Calu3 (cell line): ENCODE data around the gene SDE2. TPM values are rescaled to one million over a fixed set of nuclear protein-coding genes. Genes with fewer than 3 reads are reported as not detected.

Experiments
- BruUV-seq: library from RNA; stranded (reverse); fragments of 400-500 nt; replicated peaks from 2 replicates; lab custom pipeline; 2021; lab: Mats Ljungman, UMichigan
- CTCF ChIA-PET: fragments of 300-600 bp; sonication (Branson Sonifier 250); formaldehyde crosslinking; loops from one replicate; lab custom pipeline; 2022; ENCODE audit warnings: antibody characterized with exemption; lab: Charles Lee
- DNase-seq: peaks from one replicate; pipeline ENCODE4 v3.0.0; 2022
- H3K27ac Mint-ChIP-seq: one replicate; pipeline ENCODE4 v1.8.0; 2022; ENCODE audit warnings: mixed read lengths; ENCODE audit not compliant: unreplicated experiment
- H3K27me3 Mint-ChIP-seq: one replicate; pipeline ENCODE4 v1.8.0; 2022; ENCODE audit warnings: mixed read lengths; ENCODE audit not compliant: unreplicated experiment
- H3K36me3 Mint-ChIP-seq: one replicate; pipeline ENCODE4 v1.8.0; 2022; ENCODE audit warnings: mild to moderate bottlenecking, moderate library complexity, mixed read lengths; ENCODE audit not compliant: insufficient read depth, unreplicated experiment
- H3K4me1 Mint-ChIP-seq: one replicate; pipeline ENCODE4 v1.8.0; 2022; ENCODE audit warnings: mild to moderate bottlenecking, low read depth, mixed read lengths; ENCODE audit not compliant: unreplicated experiment
- H3K4me3 Mint-ChIP-seq: one replicate; pipeline ENCODE4 v1.8.0; 2022; ENCODE audit warnings: mild to moderate bottlenecking, low read depth, moderate library complexity, mixed read lengths; ENCODE audit not compliant: unreplicated experiment
- H3K9me3 Mint-ChIP-seq: one replicate; pipeline ENCODE4 v1.8.0; 2022; ENCODE audit warnings: low read depth, mixed read lengths; ENCODE audit not compliant: unreplicated experiment
- intact Hi-C: fragments of 100-400 bp; cut with micrococcal nuclease; formaldehyde crosslinking; loops from one replicate; pipeline ENCODE4 v1.10.0; 2022; ENCODE audit not compliant: unreplicated experiment
- total RNA-seq: library from RNA; stranded (reverse); gene quantifications from 2 replicates; pipeline ENCODE4 v1.2.3, GENCODE V29; 2022
- TF ChIP-seq, protein P1 (sequence below): fragments of 200-600 bp; IDR thresholded peaks from one replicate; pipeline ENCODE4 v1.8.0; 2022; ENCODE audit warnings: antibody characterized with exemption; ENCODE audit not compliant: unreplicated experiment

SDE2 gene
- total RNA-seq, 1 experiment from 2014 or later: 26.2 TPM

DNA sequence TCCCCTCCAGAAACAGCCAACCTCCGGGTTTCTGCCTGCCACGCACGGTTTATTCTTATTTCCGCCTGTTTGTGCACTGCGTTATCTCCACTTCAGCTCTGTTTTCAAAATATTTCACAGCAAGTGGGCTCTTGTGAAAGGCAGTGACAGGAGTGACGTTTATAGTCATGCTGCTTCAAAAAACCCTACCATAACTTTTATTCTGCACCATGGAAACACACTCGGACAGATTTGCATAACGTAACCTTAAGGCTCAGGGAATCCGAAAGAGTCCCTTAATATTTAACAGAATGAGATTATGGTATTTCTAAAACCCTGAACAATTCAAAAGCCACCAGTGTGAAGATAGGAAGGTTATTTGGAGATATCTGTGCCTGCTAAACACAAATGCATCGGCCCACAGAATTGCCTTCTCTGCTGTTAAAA, 782 bp upstream of the SDE2 start:
- TF ChIP-seq, protein P1, sequence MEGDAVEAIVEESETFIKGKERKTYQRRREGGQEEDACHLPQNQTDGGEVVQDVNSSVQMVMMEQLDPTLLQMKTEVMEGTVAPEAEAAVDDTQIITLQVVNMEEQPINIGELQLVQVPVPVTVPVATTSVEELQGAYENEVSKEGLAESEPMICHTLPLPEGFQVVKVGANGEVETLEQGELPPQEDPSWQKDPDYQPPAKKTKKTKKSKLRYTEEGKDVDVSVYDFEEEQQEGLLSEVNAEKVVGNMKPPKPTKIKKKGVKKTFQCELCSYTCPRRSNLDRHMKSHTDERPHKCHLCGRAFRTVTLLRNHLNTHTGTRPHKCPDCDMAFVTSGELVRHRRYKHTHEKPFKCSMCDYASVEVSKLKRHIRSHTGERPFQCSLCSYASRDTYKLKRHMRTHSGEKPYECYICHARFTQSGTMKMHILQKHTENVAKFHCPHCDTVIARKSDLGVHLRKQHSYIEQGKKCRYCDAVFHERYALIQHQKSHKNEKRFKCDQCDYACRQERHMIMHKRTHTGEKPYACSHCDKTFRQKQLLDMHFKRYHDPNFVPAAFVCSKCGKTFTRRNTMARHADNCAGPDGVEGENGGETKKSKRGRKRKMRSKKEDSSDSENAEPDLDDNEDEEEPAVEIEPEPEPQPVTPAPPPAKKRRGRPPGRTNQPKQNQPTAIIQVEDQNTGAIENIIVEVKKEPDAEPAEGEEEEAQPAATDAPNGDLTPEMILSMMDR: no peak
- peaks cover 51% of the 10 kb centered on the region for H3K4me1 Mint-ChIP-seq
- CTCF ChIA-PET: interaction anchor here (1.1 to 1.2 kb wide), 2 partner anchors 63 to 65 kb away, joined by 4 to 9 read pairs; partner anchors contain the start of gene H3-3A
- no peaks in the 10 kb centered on the region for H3K27me3 Mint-ChIP-seq
- intact Hi-C loops: loop anchor here (2.0 to 5.0 kb wide), 2 partner anchors 65 to 122 kb away; no protein-coding TSS in a partner anchor
- H3K36me3 Mint-ChIP-seq: peaks cover 55% of the 10 kb centered on the region
- H3K27ac Mint-ChIP-seq: peak overlapping the region; percentile 91
- no peak for DNase-seq
- TSS peak; percentile 99 for BruUV-seq
- no peaks in the 10 kb centered on the region for H3K9me3 Mint-ChIP-seq
- peak overlapping the region; percentile 90 for H3K4me3 Mint-ChIP-seq

DNA sequence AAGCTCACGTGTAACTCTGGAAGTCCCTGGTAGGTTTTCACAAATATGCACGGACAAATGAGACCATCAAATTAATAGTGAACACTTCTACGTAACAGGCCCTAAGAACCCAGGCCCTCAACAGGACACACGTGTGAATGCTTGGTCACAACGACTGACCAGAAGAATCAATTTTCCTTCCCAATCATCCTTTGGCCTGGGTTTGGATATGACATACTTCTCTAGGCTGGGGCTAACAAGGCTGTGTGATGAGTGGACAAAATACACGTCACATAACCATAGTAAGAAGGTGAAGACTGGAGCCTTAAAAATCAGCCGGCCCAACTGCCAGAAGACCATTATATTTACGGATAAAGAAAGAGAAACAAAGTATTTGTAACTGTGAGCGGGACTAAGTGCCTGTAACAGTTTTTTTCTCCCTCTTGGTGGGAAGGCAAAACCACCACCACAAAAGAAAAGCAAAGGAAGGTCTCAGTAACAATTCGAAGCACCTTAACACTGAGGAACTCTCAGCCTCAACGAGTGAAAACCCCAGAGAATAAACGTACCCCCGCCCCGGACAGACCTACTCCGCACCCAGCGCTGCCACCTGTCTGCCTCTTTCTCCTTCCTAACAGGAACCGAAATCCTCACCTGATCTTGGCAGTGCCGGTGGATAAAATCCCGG, 450 bp downstream of the SDE2 start:
- peaks cover 66% of the 10 kb centered on the region for H3K36me3 Mint-ChIP-seq

DNA sequence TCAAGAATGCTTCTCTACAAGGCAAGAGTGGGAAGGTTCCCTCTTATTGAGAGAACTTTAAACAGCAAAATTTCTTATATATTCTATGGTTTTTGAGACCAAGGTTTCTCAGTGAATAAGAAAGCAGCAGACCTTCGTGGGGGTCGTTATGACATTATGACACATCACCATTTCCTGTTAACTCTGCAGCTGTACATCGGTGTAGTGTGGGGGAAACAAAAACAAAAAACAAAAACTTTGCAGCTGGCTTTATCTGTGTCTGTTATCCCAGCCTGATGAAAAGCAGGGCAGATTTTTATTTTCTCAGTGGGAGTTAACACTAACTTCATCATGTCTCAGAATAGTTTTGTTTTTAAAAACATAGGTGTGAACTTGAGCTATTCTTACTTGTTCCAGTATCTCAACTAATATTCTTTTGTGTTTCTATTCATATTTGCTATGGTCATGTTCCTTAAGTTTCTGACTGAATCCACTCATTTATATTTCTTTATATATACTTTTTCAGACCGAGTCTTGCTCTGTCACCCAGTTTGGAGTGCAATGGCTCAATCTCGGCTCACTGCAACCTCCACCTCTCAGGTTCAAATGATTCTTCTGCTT, 2.1 kb downstream of the SDE2 start:
- TF ChIP-seq, protein P1: no peak
- Mint-ChIP-seq H3K4me1 (peaks cover 37% of the 10 kb centered on the region), H3K27me3 (no peaks in the 10 kb centered on the region), H3K9me3 (no peaks in the 10 kb centered on the region), H3K27ac (peak overlapping the region; percentile 68), H3K36me3 (peaks cover 73% of the 10 kb centered on the region), H3K4me3 (peak overlapping the region; percentile 90)
- BruUV-seq: no TSS peak
- intact Hi-C loops: loop anchor here (5.0 kb wide), 1 partner anchor 125 kb away; no protein-coding TSS in a partner anchor
- DNase-seq: no peak
- CTCF ChIA-PET: interaction anchor here (0.8 to 1.7 kb wide), 2 partner anchors 9 to 68 kb away, joined by 3 to 5 read pairs; no protein-coding TSS in a partner anchor

More for the DNA sequence above, 450 bp downstream of the SDE2 start:
- Mint-ChIP-seq H3K4me3 (peak overlapping the region; percentile 90), H3K27me3 (no peaks in the 10 kb centered on the region), H3K4me1 (peaks cover 51% of the 10 kb centered on the region), H3K27ac (peak overlapping the region; percentile 91), H3K9me3 (no peaks in the 10 kb centered on the region)
- CTCF ChIA-PET: interaction anchor here (0.5 to 1.2 kb wide), 3 partner anchors 23 to 66 kb away, joined by 4 to 9 read pairs (median 4); partner anchors contain the start of gene H3-3A
- DNase-seq: no peak
- TF ChIP-seq, protein P1: no peak
- TSS peak; percentile 63 for BruUV-seq
- intact Hi-C loops: loop anchor here (2.0 to 5.0 kb wide), 2 partner anchors 66 to 124 kb away; no protein-coding TSS in a partner anchor
